ENCODE measurements around the gene PLK5.

GRCh38 chr19:1524287-1524971 lies 552 bp downstream of the PLK5 start:
- TF ChIP-seq EP300 (conservative IDR thresholded peaks at IDR 0.05; ENCODE audit: poor library complexity, severe bottlenecking) (no peak), CTCF (IDR thresholded peaks at IDR 0.05; ENCODE audit: poor library complexity, severe bottlenecking) (no peak), EZH2 (IDR thresholded peaks at IDR 0.05; ENCODE audit: borderline replicate concordance, insufficient read depth, low read length, poor library complexity, severe bottlenecking) (no peak), POLR2AphosphoS5 (IDR thresholded peaks at IDR 0.05) (no peak), SMC3 (conservative IDR thresholded peaks at IDR 0.05; ENCODE audit: poor library complexity) (no peak), MXI1 (conservative IDR thresholded peaks at IDR 0.05; ENCODE audit: poor library complexity, severe bottlenecking) (no peak), RAD21 (conservative IDR thresholded peaks at IDR 0.05) (no peak), TAF1 (IDR thresholded peaks at IDR 0.05; ENCODE audit: low read depth) (no peak)
